HepG2 (cell line): Measurements from ENCODE around the gene PPM1M.

Experiments
- MAX ChIP-seq: IDR thresholded peaks from 2 replicates; pipeline ENCODE4 v1.6.1; 2012; ENCODE audit warnings: inconsistent platforms
- MYC ChIP-seq: sonication (generic); formaldehyde crosslinking; IDR thresholded peaks from 2 replicates; pipeline ENCODE4 v1.9.0; 2021; ENCODE audit warnings: missing genetic modification reagents, borderline replicate concordance
- NFKBIZ ChIP-seq: IDR thresholded peaks from 2 replicates; pipeline ENCODE4 v1.6.1; 2018; ENCODE audit warnings: missing genetic modification reagents, missing compliant biosample characterization
- POLR2A ChIP-seq, 2 experiments: IDR thresholded peaks; 2 replicates each; pipeline ENCODE4 v1.6.1; 2011; ENCODE audit warnings: low read depth in 2 of 2, low read length in 2 of 2, mild to moderate bottlenecking in 1 of 2, moderate library complexity in 1 of 2; ENCODE audit not compliant: insufficient read depth in 1 of 2
- POLR2AphosphoS5 ChIP-seq: IDR thresholded peaks from 2 replicates; pipeline ENCODE4 v1.6.1; 2012; ENCODE audit warnings: low read depth, low read length
- RBAK ChIP-seq: sonication (generic); formaldehyde crosslinking; IDR thresholded peaks from 2 replicates; pipeline ENCODE4 v1.5.1; 2020; ENCODE audit warnings: mild to moderate bottlenecking, missing genetic modification reagents
- RNF2 ChIP-seq: fragments of 450-650 bp; conservative IDR thresholded peaks from 2 replicates; pipeline ENCODE4 v1.6.1; 2016; ENCODE audit warnings: low read depth
- TCF12 ChIP-seq, 2 experiments: fragments of 450-650 bp in 1 of 2; sonication (generic) in 1 of 2; formaldehyde crosslinking in 1 of 2; IDR thresholded peaks; 2 replicates each; pipeline versions ENCODE4 v1.6.1 to v1.8.0; 2017 to 2022; ENCODE audit warnings: antibody characterized with exemption in 1 of 2, mild to moderate bottlenecking in 1 of 2, missing genetic modification reagents in 1 of 2, moderate library complexity in 1 of 2
- ZSCAN30 ChIP-seq: sonication (generic); formaldehyde crosslinking; IDR thresholded peaks from 2 replicates; pipeline ENCODE4 v1.5.0; 2020; ENCODE audit warnings: mild to moderate bottlenecking, missing genetic modification reagents

- TF ChIP-seq RBAK (CRISPR knock-in tag): no peak
- TF ChIP-seq MAX: no peak
- TF ChIP-seq NFKBIZ (CRISPR knock-in tag): no peak
- no peak for TF ChIP-seq TCF12 (IDR thresholded peaks at IDR 0.05)
- TF ChIP-seq TCF12 (CRISPR knock-in tag; IDR thresholded peaks at IDR 0.05): no peak
- TF ChIP-seq POLR2AphosphoS5: no peak
- TF ChIP-seq RNF2: no peak
- TF ChIP-seq POLR2A (IDR thresholded peaks at IDR 0.05; ENCODE audit: insufficient read depth in 1 of 2, low read depth in 2 of 2, low read length in 2 of 2): no peak
- TF ChIP-seq MYC (CRISPR knock-in tag): no peak
- no peak for TF ChIP-seq ZSCAN30
These were observed 43.0 kb upstream of the PPM1M start for GRCh38 chr3:52202384-52203077.
